Measurements from ENCODE around the gene ST6GAL1. TPM values are rescaled to one million over a fixed set of nuclear protein-coding genes. Genes with fewer than 3 reads are reported as not detected.

ST6GAL1 gene
- total and polyA plus RNA-seq, 2 experiments from 2014 or later, result 17.6 to 65.1 TPM

DNA sequence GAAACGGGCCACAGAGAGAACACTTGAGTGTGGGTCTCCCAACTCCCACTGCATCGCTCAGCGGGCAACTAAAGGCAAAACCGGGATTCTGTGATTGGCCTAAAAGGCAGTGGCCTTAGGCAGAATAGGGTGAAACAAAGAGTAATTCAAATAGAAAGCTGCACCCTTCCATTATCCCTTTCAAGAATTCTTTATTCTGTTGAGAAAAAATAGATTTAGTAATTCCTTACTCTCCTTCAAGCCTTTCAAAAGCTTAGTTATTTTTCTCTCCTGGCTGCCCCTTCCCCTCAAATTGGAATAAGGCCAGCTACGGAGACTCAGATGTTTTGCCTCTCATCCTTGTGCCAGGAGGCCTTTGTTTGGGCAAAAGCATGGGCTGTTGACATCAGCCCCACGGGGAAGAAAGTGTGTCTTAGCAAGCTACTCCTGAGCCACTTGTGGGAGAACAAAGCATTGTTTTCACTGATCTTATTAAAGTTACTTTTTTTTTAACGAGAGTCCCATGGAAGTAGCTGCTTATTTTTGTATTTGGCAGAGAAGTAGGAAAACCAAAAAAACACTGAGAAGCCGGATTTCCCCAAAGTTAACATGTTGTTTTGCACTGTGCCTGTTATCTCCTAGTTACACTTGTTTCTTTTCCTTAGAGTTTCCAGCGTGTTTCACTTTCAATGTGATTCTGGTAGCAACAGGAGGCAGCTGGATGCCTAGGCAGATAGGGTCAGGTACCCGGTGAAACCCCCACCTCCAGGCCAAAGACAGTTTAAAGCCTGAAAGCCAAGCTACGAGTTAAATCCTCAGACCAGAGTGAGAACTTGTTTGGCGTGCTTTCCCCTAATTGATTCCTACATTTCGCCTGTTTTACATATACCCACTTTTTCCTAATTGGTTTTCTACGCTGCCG, 2.2 kb downstream of the ST6GAL1 start:
- peaks cover 5% of the 10 kb centered on the region; the same call in 2 of the 3 replicates for H3K9me3 Mint-ChIP-seq
- H3K36me3 Mint-ChIP-seq (ENCODE audit: low read depth), result peaks cover 39% of the 10 kb centered on the region
- no peak for ATAC-seq
- Histone ChIP-seq H3K9me2 (ENCODE audit: insufficient read depth) (no peaks in the 10 kb centered on the region; the same call in 1 of the 2 replicates), H3K79me2 (replicated peaks; ENCODE audit: insufficient read depth) (peaks cover 62% of the 10 kb centered on the region), H3K27ac (ENCODE audit: low read depth) (peak overlapping the region; percentile 20; the same call in 1 of the 2 replicates), H3K4me1 (ENCODE audit: insufficient read depth) (peaks cover 28% of the 10 kb centered on the region), H2AFZ (no peak overlapping the region), H3K27me3 (ENCODE audit: insufficient read depth) (peaks cover 14% of the 10 kb centered on the region; the same call in 1 of the 2 replicates), H3F3A (replicated peaks; ENCODE audit: low read depth) (peaks cover 8% of the 10 kb centered on the region; the same call in 1 of the 2 replicates), H3K4me2 (peak overlapping the region; percentile 90), H4K20me1 (replicated peaks; ENCODE audit: insufficient read depth) (peaks cover 32% of the 10 kb centered on the region), H3K36me3 (ENCODE audit: insufficient read depth) (peaks cover 7% of the 10 kb centered on the region), H3K4me3 (peak overlapping the region; percentile 98)
- H3K27me3 Mint-ChIP-seq (ENCODE audit: insufficient read depth, low read depth, poor library complexity), result peaks cover 14% of the 10 kb centered on the region
- no peak for TF ChIP-seq ZNF462 (CRISPR knock-in tag; IDR thresholded peaks at IDR 0.05)
- no peak for TF ChIP-seq EZH2 (IDR thresholded peaks at IDR 0.05; ENCODE audit: low read depth, unreplicated experiment)
- TF ChIP-seq, protein P1, sequence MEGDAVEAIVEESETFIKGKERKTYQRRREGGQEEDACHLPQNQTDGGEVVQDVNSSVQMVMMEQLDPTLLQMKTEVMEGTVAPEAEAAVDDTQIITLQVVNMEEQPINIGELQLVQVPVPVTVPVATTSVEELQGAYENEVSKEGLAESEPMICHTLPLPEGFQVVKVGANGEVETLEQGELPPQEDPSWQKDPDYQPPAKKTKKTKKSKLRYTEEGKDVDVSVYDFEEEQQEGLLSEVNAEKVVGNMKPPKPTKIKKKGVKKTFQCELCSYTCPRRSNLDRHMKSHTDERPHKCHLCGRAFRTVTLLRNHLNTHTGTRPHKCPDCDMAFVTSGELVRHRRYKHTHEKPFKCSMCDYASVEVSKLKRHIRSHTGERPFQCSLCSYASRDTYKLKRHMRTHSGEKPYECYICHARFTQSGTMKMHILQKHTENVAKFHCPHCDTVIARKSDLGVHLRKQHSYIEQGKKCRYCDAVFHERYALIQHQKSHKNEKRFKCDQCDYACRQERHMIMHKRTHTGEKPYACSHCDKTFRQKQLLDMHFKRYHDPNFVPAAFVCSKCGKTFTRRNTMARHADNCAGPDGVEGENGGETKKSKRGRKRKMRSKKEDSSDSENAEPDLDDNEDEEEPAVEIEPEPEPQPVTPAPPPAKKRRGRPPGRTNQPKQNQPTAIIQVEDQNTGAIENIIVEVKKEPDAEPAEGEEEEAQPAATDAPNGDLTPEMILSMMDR (conservative IDR thresholded peaks at IDR 0.05; ENCODE audit: low read depth in 2 of 2), result no peak
- no peak for TF ChIP-seq NANOG (IDR thresholded peaks at IDR 0.05; ENCODE audit: borderline replicate concordance)
- TF ChIP-seq STAT1 (IDR thresholded peaks at IDR 0.05; ENCODE audit: unreplicated experiment), result no peak
- TF ChIP-seq, protein P2, sequence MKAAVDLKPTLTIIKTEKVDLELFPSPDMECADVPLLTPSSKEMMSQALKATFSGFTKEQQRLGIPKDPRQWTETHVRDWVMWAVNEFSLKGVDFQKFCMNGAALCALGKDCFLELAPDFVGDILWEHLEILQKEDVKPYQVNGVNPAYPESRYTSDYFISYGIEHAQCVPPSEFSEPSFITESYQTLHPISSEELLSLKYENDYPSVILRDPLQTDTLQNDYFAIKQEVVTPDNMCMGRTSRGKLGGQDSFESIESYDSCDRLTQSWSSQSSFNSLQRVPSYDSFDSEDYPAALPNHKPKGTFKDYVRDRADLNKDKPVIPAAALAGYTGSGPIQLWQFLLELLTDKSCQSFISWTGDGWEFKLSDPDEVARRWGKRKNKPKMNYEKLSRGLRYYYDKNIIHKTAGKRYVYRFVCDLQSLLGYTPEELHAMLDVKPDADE (IDR thresholded peaks at IDR 0.05), result no peak
- TF ChIP-seq CREB1 (CRISPR knock-in tag; IDR thresholded peaks at IDR 0.05; ENCODE audit: low read depth), result no peak
- no peak for TF ChIP-seq ZNF114 (CRISPR knock-in tag; IDR thresholded peaks at IDR 0.05)
- TF ChIP-seq REST (IDR thresholded peaks at IDR 0.05; ENCODE audit: unreplicated experiment), result no peak
- TF ChIP-seq ZNF331 (CRISPR knock-in tag; IDR thresholded peaks at IDR 0.05; ENCODE audit: low read depth), result no peak
- no peak for TF ChIP-seq EZH2phosphoT487 (IDR thresholded peaks at IDR 0.05; ENCODE audit: unreplicated experiment)
- TF ChIP-seq JUNB (IDR thresholded peaks at IDR 0.05; ENCODE audit: unreplicated experiment), result no peak
- no peak for TF ChIP-seq POLR2AphosphoS5 (IDR thresholded peaks at IDR 0.05; ENCODE audit: low read depth)
- H3K27ac Mint-ChIP-seq, result peak overlapping the region; percentile 95
- H3K4me3 Mint-ChIP-seq, result peak overlapping the region; percentile 88
- peaks cover 23% of the 10 kb centered on the region for H3K4me1 Mint-ChIP-seq
- DNase-seq (ENCODE audit: low spot score), result no peak
